Measurements from ENCODE around the gene CCL3.

GRCh38 chr17:36124879-36125824 is 35.2 kb upstream of the CCL3 start:
- TF ChIP-seq ZNF274 (IDR thresholded peaks at IDR 0.05; ENCODE audit: low read depth, low read length): no peak
- no peak for TF ChIP-seq YY1 (IDR thresholded peaks at IDR 0.05; ENCODE audit: insufficient read depth, insufficient read length)
